Measurements from ENCODE around the gene MS4A15. TPM values are rescaled to one million over a fixed set of nuclear protein-coding genes. Genes with fewer than 3 reads are reported as not detected.
A peak's percentile ranks its signal among the peaks of the same experiment; 100 is the strongest.

MS4A15 gene
- total and polyA plus RNA-seq, 9 of the 15 experiments (the other 6 are each of a cell fraction or from before 2014, with no cell fraction given) = not detected

DNA sequence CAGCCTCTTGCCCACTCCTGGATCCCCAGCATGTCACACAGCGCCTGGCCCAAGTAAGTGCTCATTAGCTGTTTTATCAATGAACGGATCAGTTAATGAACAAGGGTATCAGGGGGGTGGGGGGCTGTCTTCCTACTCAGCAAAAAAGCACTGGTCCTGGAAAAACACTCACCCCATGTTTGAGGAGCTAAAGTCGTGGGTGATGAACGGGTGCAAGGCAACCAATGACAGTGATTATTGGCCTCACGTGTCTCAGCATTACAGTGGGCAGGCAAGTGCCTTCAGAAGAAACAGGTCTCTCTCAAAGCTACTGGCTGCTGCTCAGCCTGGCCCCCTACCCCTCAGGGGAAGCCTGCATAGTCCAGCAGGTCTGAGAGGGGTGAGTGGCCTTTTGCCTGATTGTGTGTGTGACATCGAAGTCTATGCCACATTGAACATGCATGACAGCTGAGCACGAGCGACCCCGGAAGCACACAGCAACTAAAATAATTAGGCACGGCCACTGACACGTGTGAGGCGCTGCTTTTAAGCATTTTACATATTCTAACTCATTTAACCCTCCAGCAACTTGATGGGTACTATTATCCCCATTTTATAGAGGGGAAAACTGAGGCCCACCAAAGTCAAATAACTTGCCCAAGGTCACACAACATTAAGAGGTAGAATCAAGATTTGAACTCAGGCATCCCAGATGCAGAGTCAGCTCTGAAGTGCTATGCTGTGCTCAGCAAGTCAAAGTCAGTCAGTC lies 25.9 kb downstream of the MS4A15 start (continued):
- TF ChIP-seq ADNP (tag; IDR thresholded peaks at IDR 0.05) (peak; percentile 71), GATA2 (CRISPR knock-in tag; IDR thresholded peaks at IDR 0.05) (no peak), RUNX1 (IDR thresholded peaks at IDR 0.05; ENCODE audit: low read depth) (no peak)

DNA sequence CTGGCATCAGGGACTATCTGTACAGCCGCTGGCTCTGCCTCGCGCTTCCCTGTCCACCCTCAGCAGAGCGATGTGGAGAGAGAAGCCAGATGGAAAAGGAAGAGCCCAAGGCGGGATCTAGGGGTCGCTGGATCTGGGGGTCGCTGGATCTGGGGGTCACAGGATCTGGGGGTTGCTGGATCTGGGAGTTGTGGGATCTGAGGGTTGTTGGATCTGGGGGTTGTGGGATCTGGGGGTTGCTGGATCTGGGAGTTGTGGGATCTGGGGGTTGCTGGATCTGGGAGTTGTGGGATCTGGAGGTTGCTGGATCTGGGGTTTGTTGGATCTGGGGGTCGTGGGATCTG lies 26.4 kb downstream of the MS4A15 start:
- Histone ChIP-seq H3K9me1 (ENCODE audit: control insufficient read depth, insufficient read depth, low read length) (no peaks in the 10 kb centered on the region), H3K27ac (ENCODE audit: extremely low read depth, low read depth, low read length) (no peak overlapping the region), H3K9me3 (replicated peaks; ENCODE audit: control insufficient read depth, insufficient read depth, low read depth, low read length) (no peaks in the 10 kb centered on the region), H3K4me3 (no peak overlapping the region), H2AFZ (ENCODE audit: low read depth, low read length) (no peak overlapping the region), H4K20me1 (replicated peaks; ENCODE audit: control insufficient read depth, insufficient read depth, low read length) (no peaks in the 10 kb centered on the region), H3K4me2 (ENCODE audit: insufficient read depth, low read length) (no peak overlapping the region), H3K4me1 (replicated peaks in 1 of 2; ENCODE audit: control insufficient read depth in 2 of 2, insufficient read depth in 2 of 2, low read length in 2 of 2) (peaks cover 2% of the 10 kb centered on the region in 2 experiments; a peak in 2 of 5 replicates), H3K9ac (ENCODE audit: insufficient read depth in 1 of 2, low read depth in 2 of 2, low read length in 2 of 2) (no peak overlapping the region), H3K79me2 (ENCODE audit: control insufficient read depth, insufficient read depth, low read length) (no peaks in the 10 kb centered on the region), H3K36me3 (ENCODE audit: control insufficient read depth, insufficient read depth, low read length) (no peaks in the 10 kb centered on the region), H3K27me3 (ENCODE audit: control insufficient read depth in 2 of 2, insufficient read depth in 2 of 2, low read length in 2 of 2) (peaks cover 0 to 14% of the 10 kb centered on the region in 2 experiments; a peak in 2 of 5 replicates)
- DNase-seq (ENCODE audit: extremely low read depth in 1 of 4, low spot score in 3 of 4) (no peak), ATAC-seq (no peak), FAIRE-seq (no peak)
- ChIA-PET CTCF (ENCODE audit: low intra/inter-chr PET ratio) (interaction anchor here (0.7 kb wide), 1 partner anchor 309 kb away, joined by 4 read pairs; no protein-coding TSS in a partner anchor), POLR2A (interaction anchor here (1.3 kb wide), 1 partner anchor 11 kb away, joined by 4 read pairs; no protein-coding TSS in a partner anchor)
- TF ChIP-seq ZNF830 (CRISPR knock-in tag; IDR thresholded peaks at IDR 0.05) (no peak), ZNF197 (CRISPR knock-in tag; IDR thresholded peaks at IDR 0.05; ENCODE audit: low read depth) (no peak), ZNF717 (CRISPR knock-in tag; IDR thresholded peaks at IDR 0.05) (no peak), ZNF785 (CRISPR knock-in tag; IDR thresholded peaks at IDR 0.05) (no peak)
- TF ChIP-seq, protein P1, sequence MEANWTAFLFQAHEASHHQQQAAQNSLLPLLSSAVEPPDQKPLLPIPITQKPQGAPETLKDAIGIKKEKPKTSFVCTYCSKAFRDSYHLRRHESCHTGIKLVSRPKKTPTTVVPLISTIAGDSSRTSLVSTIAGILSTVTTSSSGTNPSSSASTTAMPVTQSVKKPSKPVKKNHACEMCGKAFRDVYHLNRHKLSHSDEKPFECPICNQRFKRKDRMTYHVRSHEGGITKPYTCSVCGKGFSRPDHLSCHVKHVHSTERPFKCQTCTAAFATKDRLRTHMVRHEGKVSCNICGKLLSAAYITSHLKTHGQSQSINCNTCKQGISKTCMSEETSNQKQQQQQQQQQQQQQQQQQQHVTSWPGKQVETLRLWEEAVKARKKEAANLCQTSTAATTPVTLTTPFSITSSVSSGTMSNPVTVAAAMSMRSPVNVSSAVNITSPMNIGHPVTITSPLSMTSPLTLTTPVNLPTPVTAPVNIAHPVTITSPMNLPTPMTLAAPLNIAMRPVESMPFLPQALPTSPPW (CRISPR knock-in tag; IDR thresholded peaks at IDR 0.05) = no peak
- WGBS (ENCODE audit: insufficient coverage, low coverage, missing lambda C conversion rate) = 17% methylated on average over 7 of the region's 8 CpGs
- no TSS peak for BruUV-seq (replicated peaks)
- intact Hi-C loops (cut with micrococcal nuclease) (no loop called here), in situ Hi-C loops (cut with MboI) (no loop called here)

Data from K562 (cell line).